OCI-LY7 (cell line): ENCODE data around the gene CPT2.

ENCODE experiments used
- EZH2phosphoT487 ChIP-seq: fragments of 200-600 bp; sonication (generic); IDR thresholded peaks from 2 replicates; pipeline ENCODE4 v1.6.1; 2018; ENCODE audit warnings: low read depth, borderline replicate concordance, mild to moderate bottlenecking, mixed run types, antibody characterized with exemption, low read length, moderate library complexity, mixed read lengths
- TF ChIP-seq, protein P1 (sequence below): fragments of 200-600 bp; sonication (generic); conservative IDR thresholded peaks from 2 replicates; pipeline ENCODE4 v1.5.1; 2014; ENCODE audit warnings: mild to moderate bottlenecking, antibody characterized with exemption, low read length, moderate library complexity, mixed read lengths

DNA sequence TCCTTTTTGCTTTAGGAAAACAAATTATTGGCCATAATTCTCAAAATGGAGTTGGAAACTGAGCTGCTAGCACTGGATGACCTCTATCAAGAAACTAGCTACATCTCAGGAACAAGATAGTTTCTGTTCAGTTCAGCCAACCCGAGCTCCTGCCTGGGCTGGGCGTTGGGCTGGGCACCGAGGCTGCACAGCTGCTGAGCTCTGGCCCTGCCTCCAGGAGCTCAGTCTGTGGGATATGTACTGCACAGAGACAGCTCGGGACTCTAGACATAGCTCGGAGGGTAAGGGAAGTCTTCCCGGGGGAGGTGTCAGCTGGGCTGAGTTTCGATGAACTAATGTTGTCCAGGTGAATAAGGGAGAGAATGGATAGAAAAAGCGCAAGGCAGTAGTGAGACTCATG lies 29.7 kb upstream of the CPT2 start:
- TF ChIP-seq, protein P1, sequence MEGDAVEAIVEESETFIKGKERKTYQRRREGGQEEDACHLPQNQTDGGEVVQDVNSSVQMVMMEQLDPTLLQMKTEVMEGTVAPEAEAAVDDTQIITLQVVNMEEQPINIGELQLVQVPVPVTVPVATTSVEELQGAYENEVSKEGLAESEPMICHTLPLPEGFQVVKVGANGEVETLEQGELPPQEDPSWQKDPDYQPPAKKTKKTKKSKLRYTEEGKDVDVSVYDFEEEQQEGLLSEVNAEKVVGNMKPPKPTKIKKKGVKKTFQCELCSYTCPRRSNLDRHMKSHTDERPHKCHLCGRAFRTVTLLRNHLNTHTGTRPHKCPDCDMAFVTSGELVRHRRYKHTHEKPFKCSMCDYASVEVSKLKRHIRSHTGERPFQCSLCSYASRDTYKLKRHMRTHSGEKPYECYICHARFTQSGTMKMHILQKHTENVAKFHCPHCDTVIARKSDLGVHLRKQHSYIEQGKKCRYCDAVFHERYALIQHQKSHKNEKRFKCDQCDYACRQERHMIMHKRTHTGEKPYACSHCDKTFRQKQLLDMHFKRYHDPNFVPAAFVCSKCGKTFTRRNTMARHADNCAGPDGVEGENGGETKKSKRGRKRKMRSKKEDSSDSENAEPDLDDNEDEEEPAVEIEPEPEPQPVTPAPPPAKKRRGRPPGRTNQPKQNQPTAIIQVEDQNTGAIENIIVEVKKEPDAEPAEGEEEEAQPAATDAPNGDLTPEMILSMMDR: no peak
- TF ChIP-seq EZH2phosphoT487: no peak
